HG02840 (cell line): Measurements from ENCODE around the gene CH25H.
"Not testable (repeated sequence)": the region's sequence is repeated elsewhere in the genome, so short reads cannot be mapped to it uniquely, and the experiment has no call there.

Source experiments
- ATAC-seq: cut with Tn5 transposase; IDR thresholded peaks from one replicate; pipeline ENCODE4 v1.9.1; 2021; ENCODE audit warnings: mild to moderate bottlenecking, moderate library complexity, moderate number of reproducible peaks; ENCODE audit not compliant: unreplicated experiment, low FRiP score

Gene CH25H, protein sequence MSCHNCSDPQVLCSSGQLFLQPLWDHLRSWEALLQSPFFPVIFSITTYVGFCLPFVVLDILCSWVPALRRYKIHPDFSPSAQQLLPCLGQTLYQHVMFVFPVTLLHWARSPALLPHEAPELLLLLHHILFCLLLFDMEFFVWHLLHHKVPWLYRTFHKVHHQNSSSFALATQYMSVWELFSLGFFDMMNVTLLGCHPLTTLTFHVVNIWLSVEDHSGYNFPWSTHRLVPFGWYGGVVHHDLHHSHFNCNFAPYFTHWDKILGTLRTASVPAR

DNA sequence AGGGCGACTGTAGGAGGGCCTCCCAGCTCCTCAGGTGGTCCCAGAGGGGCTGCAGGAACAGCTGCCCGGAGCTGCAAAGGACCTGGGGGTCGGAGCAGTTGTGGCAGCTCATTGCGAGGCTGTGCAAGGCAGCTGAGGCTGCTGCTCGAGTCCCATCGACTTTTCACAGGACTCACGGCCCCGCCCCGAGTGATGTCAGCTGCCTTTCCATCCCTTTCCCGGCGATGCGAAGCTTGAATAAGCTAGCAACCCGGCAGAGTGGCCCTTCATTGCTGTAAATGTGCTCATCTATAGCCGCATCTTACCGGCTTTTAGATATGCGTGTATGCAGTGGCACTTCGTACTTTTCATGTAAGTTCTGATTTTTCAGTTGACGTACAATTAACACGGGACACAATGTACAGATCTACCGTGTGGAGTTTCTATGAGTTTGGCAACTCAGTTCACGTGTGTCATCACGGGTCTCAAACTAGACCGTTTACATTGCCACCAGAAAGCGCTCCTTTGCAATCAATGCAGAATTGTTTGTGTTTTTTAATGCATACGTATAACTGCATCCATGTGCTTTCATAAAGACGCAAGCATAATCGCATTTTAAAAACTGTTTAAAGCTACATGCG lies at the start of gene CH25H:
CH25H (minus strand) TSS at position 137 of the 620 bp plus-strand sequence; CDS start at position 112, 25 bp downstream.
- no peak for ATAC-seq

DNA sequence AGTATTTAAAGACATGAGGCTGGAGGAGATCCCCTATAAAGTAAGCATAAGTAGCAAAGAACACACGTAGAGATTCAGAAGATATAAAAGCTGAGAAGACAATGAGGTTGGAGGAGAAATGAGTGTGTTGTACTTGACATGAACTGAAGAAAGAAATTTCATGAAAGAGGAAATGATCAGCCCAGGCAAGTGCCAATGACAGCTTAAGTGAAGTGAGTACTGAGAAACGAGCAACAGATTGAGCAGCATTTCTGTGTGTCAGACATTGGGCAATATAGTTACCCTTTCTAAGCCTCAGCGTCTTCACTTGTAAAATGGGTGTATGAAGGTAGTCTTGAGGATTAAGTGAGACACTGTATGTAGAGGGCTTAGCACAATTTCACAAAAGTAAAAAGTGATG lies 49.2 kb upstream of the CH25H start:
- no peak for ATAC-seq

DNA sequence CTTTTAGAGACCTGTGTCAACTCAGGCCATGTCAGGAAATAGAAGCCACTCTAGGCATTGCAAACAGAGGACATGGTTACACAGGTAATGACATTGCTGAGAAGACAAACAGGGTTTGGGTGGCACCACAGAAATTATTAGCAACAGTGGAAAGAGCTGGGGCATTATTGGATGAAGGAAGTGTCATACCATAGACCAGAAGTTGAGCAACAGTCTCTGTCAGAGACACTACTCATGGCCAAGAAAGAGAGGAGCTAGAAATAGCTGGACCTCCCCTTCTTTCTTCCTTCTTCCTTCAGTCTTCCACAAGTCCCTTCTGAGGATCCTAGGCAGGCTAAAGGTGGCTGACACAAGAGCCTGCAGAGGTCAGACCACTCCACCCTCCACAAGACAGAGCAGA lies 48.7 kb upstream of the CH25H start:
- ATAC-seq, result no peak

DNA sequence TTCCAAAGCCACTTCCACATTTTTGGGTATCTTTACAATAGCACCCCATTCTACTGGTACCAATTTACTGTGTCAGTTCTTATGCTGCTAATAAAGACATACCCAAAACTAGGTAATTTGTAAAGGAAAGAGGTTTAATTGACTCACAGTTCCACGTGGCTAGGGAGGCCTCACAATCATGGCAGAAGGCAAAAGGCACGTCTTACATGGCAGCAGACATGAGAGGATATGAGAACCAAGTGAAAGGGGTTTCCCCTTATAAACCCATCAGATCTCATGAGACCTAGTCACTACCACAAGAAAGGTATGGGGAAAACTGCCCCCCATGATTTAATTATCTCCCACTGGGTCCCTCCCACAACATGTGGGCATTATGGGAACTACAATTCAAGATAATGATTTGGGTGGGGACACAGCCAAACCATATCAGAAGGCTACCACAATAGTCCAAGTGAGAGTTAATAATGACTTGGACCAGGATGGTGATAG lies 48.0 kb upstream of the CH25H start:
- not testable (repeated sequence) for ATAC-seq

DNA sequence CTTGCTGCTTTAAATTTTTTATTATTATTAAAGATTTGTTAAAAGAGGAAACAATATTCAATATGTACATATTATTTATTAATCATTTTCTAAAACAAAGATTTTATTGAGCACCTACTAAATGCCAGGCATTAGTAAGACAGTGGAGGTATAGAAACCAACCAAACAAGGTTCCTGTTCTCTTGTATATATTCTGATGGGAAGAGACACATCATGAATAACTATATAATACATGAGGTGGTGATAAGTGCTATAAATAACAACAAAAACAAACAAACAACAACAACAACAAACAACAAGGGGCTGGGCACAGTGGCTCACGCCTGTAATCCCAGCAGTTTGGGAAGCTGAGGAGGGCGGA lies 45.1 kb upstream of the CH25H start:
- no peak for ATAC-seq

DNA sequence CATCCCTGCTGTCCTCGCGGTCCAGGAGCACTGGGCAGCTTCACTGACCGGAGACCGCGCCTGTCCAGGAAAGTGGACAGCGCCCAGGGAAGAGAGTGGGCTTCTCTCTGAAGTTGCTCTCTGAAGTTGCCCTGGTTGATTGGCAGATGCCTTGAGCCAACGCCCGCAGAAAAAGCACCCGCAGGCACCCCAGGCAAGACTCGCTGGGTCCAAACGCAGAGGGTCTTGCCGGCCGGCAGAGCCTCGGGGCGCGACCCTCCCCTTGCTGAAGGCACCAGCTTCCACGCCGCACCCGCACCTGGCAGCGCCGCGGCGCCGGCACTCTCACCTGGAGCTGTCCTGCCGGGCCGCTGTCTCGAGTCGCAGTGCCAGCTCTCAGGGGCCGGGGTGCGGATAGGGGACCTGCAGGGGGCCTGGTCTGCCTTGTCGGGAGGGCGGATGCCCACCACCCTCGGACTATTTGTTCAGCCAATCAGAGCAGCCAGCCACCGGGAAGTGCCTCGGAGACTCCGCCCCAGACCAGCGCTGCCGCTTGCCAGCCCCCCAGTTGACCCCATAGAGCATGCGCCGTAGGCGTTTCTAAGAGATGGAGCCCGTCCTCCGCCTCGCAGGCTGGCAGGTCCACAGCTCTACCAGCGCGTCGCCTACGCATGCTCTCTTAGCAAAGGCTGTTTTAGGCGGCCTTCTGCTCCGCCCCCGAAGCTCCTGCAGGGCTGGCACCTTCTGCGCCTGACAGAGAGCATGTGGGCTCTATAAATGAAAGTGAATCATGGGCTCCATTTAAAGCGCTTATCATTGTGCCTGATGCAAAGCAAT lies 44.5 kb upstream of the CH25H start, which contains the start of gene LIPA:
LIPA (minus strand) TSS at position 367 of the 816 bp plus-strand sequence. CDS start 4,127 bp downstream, outside the sequence.
- ATAC-seq, result peak; percentile 98

DNA sequence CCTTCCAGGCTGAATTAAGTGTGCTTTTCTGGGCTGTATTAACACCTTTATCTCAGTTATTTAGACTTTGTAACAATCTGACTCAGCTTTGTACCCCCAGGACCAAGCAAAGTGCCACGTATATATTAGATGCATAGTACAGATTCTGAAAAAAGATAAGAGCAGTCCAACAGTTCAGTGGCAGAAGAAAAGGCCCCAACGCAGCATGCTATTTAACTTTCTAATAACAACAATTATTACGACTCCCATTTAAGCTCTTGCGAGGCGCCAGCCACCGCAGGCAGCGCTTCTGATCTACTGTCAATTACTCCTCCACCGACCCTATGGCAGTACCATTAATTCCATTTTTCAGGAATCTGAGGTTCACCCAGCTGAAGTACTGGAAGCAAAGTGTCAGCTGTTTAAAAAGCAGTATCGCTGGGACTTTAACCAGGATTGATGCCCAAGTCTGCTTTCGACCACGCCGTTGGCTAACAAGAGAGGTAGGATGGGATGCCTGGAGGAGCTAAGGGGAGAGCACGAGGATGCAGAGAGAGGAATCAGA lies 43.8 kb upstream of the CH25H start:
- no peak for ATAC-seq

DNA sequence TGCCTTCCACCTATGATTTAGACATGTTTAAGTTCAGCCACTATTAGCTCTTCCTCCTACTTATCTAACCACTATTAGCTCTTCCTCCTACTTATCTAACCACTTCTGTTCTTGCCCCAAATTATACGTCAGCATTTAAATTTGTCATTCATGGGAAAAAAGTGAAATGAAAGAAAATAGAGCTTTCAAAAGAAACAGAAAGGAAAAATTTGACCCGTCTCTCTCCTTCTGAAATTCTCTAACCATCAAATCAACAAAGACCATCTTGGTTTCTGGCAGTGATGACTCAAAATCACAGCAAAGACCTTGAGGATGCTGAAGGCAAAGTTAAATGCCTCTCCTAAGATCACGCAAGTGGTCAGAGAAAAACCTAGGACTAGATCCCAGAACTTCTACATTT lies 41.9 kb upstream of the CH25H start:
- no peak for ATAC-seq

DNA sequence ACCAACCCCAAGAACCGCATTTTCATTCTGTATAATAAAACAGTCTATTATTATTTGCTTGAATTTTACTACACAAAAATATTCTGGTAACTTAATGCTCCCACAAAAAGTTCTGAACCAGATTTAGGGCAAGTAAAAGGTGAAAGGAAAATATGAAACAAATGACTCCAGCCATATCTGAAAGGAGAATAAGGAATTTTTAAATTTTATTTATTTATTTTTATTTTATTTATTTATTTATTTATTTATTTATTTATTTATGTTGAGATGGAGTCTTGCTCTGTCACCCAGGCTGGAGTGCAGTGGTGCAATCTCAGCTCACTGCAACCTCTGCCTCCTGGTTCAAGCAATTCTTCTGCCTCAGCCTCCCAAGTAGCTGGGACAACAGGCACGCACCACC lies 40.5 kb upstream of the CH25H start:
- ATAC-seq, result not testable (repeated sequence)

DNA sequence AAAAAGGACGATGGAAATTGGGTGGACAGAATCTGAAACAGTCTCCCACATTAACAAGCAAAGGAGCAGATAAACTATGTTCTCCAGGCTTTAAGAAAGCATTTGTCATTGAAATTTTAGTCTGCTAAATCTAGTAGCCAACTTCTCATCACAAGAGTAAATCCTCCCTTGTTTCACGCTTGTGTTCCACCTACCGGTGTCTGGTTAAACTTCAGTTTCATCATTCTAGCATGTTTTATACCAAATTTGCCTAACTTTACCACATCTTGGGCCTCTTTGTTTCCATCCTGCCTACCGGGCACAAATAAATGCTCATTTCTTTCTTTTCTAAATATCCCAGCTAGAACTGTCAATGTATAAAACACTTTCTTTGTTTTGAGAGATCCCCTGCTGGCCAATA lies 38.7 kb upstream of the CH25H start:
- no peak for ATAC-seq

DNA sequence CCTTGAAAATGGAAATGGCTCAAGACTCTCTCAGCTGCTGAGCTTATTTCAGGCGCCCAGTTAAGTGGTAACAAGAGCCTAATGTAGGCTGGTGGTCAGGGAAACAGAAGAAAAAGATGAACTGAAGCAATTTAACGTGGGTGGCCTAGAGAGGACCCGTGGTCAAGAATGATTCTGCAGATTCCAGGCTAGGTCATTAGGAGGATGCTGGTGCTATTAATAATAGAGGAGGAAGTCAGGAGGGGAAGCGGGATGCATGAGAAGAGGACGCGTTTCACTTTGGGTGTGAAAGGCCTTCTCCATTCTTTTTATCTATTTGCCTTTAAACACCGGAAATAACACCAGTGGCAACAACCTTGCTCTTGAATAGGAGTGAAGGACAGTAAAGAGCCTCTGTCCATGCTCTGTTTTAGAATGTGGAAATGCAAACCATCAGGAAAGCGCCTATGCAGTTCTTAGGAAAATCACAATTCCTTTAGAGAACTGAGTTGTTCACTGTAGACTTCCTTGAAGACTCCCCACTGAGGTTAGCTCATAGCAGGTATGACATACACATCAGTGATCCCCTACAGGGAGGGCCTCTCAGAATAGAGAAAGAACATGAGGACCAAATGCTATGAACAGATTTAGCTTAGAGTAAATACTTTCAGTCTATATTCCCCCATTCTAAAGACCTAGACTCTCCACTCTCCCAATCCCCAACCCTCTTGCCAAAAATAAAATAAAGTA lies 35.9 kb upstream of the CH25H start:
- ATAC-seq, result no peak

DNA sequence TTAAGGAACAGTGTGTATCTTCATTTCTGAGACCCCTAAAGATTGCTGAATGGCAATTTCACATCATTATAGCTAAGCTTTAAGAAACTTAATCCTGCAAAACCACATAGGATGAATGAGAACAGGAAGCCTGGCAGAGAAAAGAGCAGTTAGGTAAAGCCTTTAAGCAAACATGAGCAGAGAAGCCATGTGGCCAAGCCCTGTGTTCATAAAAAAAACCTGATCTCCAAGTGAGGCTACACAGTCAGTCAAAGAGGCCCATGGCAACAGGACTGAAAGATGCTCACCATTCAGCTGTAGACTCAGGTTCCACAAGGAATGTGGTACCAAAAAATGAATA lies 35.2 kb upstream of the CH25H start:
- ATAC-seq, result no peak

DNA sequence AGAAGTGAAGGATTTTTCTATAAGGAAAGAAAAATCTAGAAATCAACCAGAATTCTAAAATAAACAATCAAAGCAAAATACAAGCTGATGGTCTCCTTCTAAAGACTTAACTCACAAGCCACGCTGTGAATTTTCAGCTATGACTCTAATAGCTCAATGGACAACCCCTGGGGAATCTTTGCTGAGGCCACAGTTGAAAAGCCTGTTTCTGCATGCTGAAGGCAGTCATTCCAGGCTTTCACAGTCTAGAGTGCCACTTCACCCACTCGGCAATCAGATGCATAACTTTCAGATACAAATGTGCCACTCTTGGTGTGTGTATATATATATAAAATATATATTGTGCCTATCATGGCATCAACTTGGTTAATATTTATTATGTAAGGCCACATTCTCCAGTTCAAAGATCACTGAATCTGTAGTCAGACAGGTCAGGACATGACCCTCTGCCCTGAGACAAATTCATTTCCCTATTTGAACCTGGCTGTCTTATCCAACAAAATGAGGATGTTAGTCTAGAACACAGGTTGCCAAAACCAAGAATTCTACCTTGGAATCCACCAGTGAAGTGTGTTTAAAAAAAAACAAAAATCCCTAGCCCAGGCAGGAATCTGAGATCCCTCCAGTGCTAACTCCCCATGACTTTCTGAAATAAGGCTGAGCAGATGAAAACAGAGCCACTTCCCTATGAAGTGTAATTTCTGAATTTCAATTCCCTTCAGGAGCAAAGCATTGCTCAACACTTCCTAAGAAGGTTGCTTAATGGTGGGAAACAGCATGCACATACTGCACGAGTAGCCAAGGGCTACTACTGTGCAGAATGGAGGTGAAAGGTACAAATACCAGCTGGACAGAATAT lies 34.6 kb upstream of the CH25H start:
- no peak for ATAC-seq

DNA sequence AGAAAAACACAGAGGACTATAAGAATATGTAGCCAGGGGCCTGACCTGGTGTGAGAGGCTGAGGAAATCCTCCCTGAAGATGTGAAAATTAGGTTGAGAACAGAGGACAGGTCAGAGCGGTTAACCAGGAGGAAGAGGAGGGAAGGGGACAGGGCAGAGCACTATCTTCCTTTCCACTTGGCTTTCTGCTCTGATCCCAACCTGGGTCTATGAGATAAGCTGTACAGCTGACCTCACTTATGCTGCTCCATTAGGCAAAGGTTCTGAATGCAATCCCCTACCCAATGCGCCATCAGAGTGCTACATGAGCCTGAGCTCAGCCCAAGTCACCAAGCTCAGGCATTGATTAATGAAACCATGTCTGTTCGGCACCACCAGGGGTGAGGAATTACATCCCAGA lies 33.9 kb upstream of the CH25H start:
- no peak for ATAC-seq

DNA sequence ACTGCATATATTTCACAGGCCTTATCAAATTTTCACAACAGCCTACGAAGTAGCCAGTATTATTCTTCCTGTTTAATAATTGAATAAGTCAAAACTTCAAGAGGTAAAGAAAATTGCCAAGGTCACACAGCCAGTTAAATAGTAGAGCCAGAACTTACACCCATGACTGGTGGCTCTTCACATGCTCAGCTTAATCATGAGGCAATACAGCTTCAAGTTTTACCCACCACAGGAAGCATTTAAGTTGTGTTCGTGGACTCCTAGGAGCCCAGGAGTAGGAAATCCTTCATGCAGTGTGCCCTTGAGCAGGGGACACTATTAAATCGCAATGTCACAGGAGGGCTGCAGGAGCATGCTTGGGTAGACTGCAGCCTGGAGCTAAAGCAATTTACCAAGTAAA lies 33.4 kb upstream of the CH25H start:
- ATAC-seq, result no peak

DNA sequence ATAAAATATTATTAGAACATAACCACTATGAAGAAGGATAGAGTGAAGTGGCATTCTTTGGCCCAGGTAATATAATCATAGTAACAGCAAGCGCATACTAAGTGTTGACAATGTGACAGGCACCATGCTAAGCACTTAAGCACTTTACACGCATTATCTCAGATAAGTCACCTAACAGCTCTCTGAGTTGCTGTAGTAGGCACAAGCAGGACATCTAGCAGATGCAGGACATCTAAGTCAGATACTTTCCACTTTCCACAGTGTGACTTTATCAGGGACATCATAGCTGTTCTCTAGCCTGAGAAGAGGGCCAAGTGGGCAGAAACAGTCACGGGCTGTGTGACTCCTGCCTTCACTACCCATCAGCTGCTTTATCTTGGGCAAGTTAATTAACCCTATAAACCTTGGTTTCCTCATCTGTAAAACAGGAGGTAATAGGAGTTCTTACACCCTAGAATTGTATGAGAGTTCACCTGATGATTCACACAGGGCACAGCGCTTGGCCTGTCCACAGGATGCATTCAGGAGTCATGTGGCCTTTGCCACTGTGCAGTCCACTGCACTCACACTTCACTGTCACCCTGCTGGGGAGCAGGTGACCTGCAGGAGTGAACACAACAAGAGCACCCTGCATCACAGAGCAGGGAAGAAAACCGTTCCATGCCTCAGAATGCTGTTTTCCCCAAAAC lies 32.0 kb upstream of the CH25H start:
- no peak for ATAC-seq

DNA sequence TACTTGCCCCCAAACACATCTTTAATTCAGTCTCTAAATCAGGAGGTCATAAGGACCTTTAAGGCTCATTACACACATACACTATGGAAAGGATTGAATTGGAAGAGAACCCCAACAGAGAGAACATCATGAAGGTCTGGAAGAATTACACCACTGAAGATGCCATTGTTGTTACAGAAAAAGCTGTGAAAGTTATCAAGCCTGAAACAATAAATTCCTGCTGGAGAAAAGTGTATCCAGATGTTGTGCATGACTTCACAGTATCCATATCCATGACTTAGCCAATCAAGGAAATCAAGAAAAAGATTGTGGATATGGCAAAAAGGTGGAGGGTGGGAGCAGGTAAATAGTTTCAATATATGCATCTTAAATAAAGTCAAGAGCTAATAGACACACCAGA lies 30.7 kb upstream of the CH25H start:
- ATAC-seq, result no peak

DNA sequence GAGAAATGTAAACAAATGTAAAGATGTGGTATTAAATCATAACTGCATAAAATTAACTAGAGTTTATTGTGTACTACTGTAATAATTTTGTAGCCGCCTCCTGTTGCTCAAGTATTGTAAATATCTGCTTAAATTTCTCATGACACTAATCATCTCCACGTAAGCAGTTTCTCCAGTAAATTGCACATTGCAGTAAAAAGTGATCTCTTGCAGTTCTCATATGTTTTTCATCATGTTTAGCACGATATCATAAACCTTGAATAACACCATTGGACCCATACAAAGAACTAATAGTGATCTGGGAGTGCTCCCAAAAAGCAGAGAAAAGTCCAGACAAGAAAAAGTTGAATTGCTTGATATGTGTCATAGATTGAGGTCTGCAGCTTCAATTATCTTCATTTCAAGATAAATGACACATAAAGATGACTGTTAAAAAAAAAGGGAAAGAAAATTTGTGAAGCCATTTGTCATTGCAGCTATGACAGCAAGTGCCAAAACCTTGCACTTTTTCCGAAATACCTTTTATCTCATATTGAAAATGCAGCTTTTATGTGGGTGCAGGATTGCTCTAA lies 29.2 kb upstream of the CH25H start:
- ATAC-seq, result no peak
